H9 (cell line): ENCODE measurements around the gene STX17. TPM values are rescaled to one million over a fixed set of nuclear protein-coding genes. Genes with fewer than 3 reads are reported as not detected.

Source experiments
- DNase-seq: peaks from one replicate; pipeline ENCODE4 v3.0.0-alpha.2; 2017
- H2AFZ ChIP-seq: one replicate; pipeline ENCODE4 v1.6.1; 2013; ENCODE audit warnings: mild to moderate bottlenecking, low read length, control low read depth, moderate library complexity
- H2AK5ac ChIP-seq: 2 replicates; pipeline ENCODE4 v1.6.1; 2013; ENCODE audit warnings: low read length, control low read depth, mixed read lengths; ENCODE audit not compliant: insufficient read length
- H2BK120ac ChIP-seq: one replicate; pipeline ENCODE4 v1.6.1; 2013; ENCODE audit warnings: low read depth, mild to moderate bottlenecking, low read length, control low read depth, inconsistent platforms; ENCODE audit not compliant: poor library complexity, severe bottlenecking
- H2BK12ac ChIP-seq: 2 replicates; pipeline ENCODE4 v1.6.1; 2013; ENCODE audit warnings: low read length, control low read depth, mixed read lengths, low read depth; ENCODE audit not compliant: insufficient read length
- H2BK15ac ChIP-seq: 2 replicates; pipeline ENCODE4 v1.6.1; 2013; ENCODE audit warnings: low read depth, low read length, control low read depth
- H2BK20ac ChIP-seq: one replicate; pipeline ENCODE4 v1.6.1; 2013; ENCODE audit warnings: low read depth, mild to moderate bottlenecking, low read length, control low read depth, inconsistent platforms; ENCODE audit not compliant: poor library complexity, severe bottlenecking
- H2BK5ac ChIP-seq: 2 replicates; pipeline ENCODE4 v1.6.1; 2013; ENCODE audit warnings: low read length, control low read depth, mixed read lengths; ENCODE audit not compliant: insufficient read length
- H3K14ac ChIP-seq: 2 replicates; pipeline ENCODE4 v1.6.1; 2013; ENCODE audit warnings: low read length, control low read depth; ENCODE audit not compliant: insufficient read depth
- H3K18ac ChIP-seq: 2 replicates; pipeline ENCODE4 v1.6.1; 2013; ENCODE audit warnings: low read depth, mild to moderate bottlenecking, mixed read lengths, low read length, control low read depth; ENCODE audit not compliant: insufficient read length
- H3K23ac ChIP-seq: 2 replicates; pipeline ENCODE4 v1.6.1; 2013; ENCODE audit warnings: low read length, control low read depth, mixed read lengths, low read depth; ENCODE audit not compliant: insufficient read length
- H3K23me2 ChIP-seq: 2 replicates; pipeline ENCODE4 v1.6.1; 2013; ENCODE audit warnings: low read depth, mild to moderate bottlenecking, mixed read lengths, low read length, control low read depth; ENCODE audit not compliant: insufficient read length, poor library complexity, severe bottlenecking
- H3K27ac ChIP-seq: 2 replicates; pipeline ENCODE4 v1.5.1; 2013; ENCODE audit warnings: low read length, control low read depth, mixed read lengths, low read depth; ENCODE audit not compliant: insufficient read length
- H3K27me3 ChIP-seq: 2 replicates; pipeline ENCODE4 v1.6.1; 2013; ENCODE audit warnings: low read length, control low read depth, inconsistent platforms; ENCODE audit not compliant: insufficient read depth
- H3K4ac ChIP-seq: 2 replicates; pipeline ENCODE4 v1.6.1; 2013; ENCODE audit warnings: low read depth, mild to moderate bottlenecking, control low read depth, inconsistent platforms, low read length, moderate library complexity
- H3K4me1 ChIP-seq: 2 replicates; pipeline ENCODE4 v1.6.1; 2013; ENCODE audit warnings: low read length, control low read depth, inconsistent platforms; ENCODE audit not compliant: insufficient read depth
- H3K4me2 ChIP-seq: 2 replicates; pipeline ENCODE4 v1.6.1; 2013; ENCODE audit warnings: low read length, control low read depth, mixed read lengths; ENCODE audit not compliant: insufficient read length, insufficient read depth
- H3K56ac ChIP-seq: 2 replicates; pipeline ENCODE4 v1.6.1; 2013; ENCODE audit warnings: low read depth, mild to moderate bottlenecking, mixed read lengths, low read length, control low read depth; ENCODE audit not compliant: insufficient read length
- H3K79me1 ChIP-seq: 2 replicates; pipeline ENCODE4 v1.6.1; 2013; ENCODE audit warnings: low read depth, mild to moderate bottlenecking, moderate library complexity, low read length, control low read depth, inconsistent platforms; ENCODE audit not compliant: insufficient read depth, poor library complexity, severe bottlenecking
- H3K79me2 ChIP-seq: 2 replicates; pipeline ENCODE4 v1.6.1; 2013; ENCODE audit warnings: low read length, control low read depth, inconsistent platforms; ENCODE audit not compliant: insufficient read depth
- H3K9ac ChIP-seq: 2 replicates; pipeline ENCODE4 v1.6.1; 2013; ENCODE audit warnings: low read length, control low read depth, mixed read lengths; ENCODE audit not compliant: insufficient read length; ENCODE audit errors: extremely low read depth
- H3K9me3 ChIP-seq: one replicate; pipeline ENCODE4 v1.6.1; 2013; ENCODE audit warnings: low read depth, low read length, inconsistent platforms; ENCODE audit not compliant: control insufficient read depth
- H3T11ph ChIP-seq: one replicate; pipeline ENCODE4 v1.6.1; 2013; ENCODE audit warnings: mild to moderate bottlenecking, low read length, control low read depth, inconsistent platforms
- H4K20me1 ChIP-seq: one replicate; pipeline ENCODE4 v1.6.1; 2013; ENCODE audit not compliant: control insufficient read depth, insufficient read length, insufficient read depth
- H4K5ac ChIP-seq: 2 replicates; pipeline ENCODE4 v1.6.1; 2013; ENCODE audit warnings: low read depth, mild to moderate bottlenecking, mixed read lengths, low read length, control low read depth; ENCODE audit not compliant: insufficient read length
- H4K8ac ChIP-seq: replicated peaks from 2 replicates; pipeline ENCODE4 v1.6.1; 2013; ENCODE audit warnings: low read length, control low read depth, mixed read lengths, low read depth; ENCODE audit not compliant: insufficient read length
- H4K91ac ChIP-seq: 2 replicates; pipeline ENCODE4 v1.6.1; 2013; ENCODE audit warnings: low read depth, mild to moderate bottlenecking, moderate library complexity, mixed read lengths, low read length, control low read depth; ENCODE audit not compliant: insufficient read length
- H3K27ac Mint-ChIP-seq, 3 experiments: 2 replicates in 2 of 3; 3 replicates in 1 of 3; pipeline ENCODE4 v1.8.0; 2020 to 2021; ENCODE audit warnings: mixed read lengths in 3 of 3, mild to moderate bottlenecking in 1 of 3, moderate library complexity in 1 of 3
- H3K27me3 Mint-ChIP-seq: 2 replicates; pipeline ENCODE4 v1.8.0; 2021; ENCODE audit warnings: low read depth, mild to moderate bottlenecking, moderate library complexity, mixed read lengths
- H3K36me3 Mint-ChIP-seq, 3 experiments: 2 replicates in 2 of 3; 3 replicates in 1 of 3; pipeline ENCODE4 v1.8.0; 2020 to 2021; ENCODE audit warnings: low read depth in 3 of 3, mixed read lengths in 3 of 3; ENCODE audit not compliant: insufficient read depth in 1 of 3
- H3K4me1 Mint-ChIP-seq, 2 experiments: 2 replicates each; pipeline ENCODE4 v1.8.0; 2020; ENCODE audit warnings: mixed read lengths in 2 of 2
- H3K4me3 Mint-ChIP-seq, 2 experiments: 2 replicates in 1 of 2; 3 replicates in 1 of 2; pipeline ENCODE4 v1.8.0; 2020 to 2021; ENCODE audit warnings: mild to moderate bottlenecking in 2 of 2, mixed read lengths in 2 of 2, moderate library complexity in 1 of 2
- H3K9me3 Mint-ChIP-seq, 2 experiments: 2 replicates in 1 of 2; 3 replicates in 1 of 2; pipeline ENCODE4 v1.8.0; 2020; ENCODE audit warnings: mild to moderate bottlenecking in 2 of 2, mixed read lengths in 2 of 2, moderate library complexity in 1 of 2
- WGBS: extraction: QIAGEN DNeasy Blood & Tissue Kit; methylation state at CpG from one replicate; pipeline ENCODE4 v1.1.7; 2013; ENCODE audit warnings: missing lambda C conversion rate, low lambda C conversion rate, mixed read lengths; ENCODE audit not compliant: insufficient read length; ENCODE audit errors: extremely low coverage; 5-methylcytosine and 5-hydroxymethylcytosine counted together
- total RNA-seq: library from RNA; stranded (reverse); gene quantifications from 2 replicates; pipeline ENCODE4 v1.2.1, GENCODE V29; 2021
- TF ChIP-seq, protein P1 (sequence below): fragments of 200-600 bp; sonication (generic); conservative IDR thresholded peaks from 3 replicates; pipeline ENCODE4 v1.8.0; 2021; ENCODE audit warnings: antibody characterized with exemption, mild to moderate bottlenecking

The STX17 gene
- total RNA-seq, 1 experiment from 2014 or later, result 21.2 TPM

DNA sequence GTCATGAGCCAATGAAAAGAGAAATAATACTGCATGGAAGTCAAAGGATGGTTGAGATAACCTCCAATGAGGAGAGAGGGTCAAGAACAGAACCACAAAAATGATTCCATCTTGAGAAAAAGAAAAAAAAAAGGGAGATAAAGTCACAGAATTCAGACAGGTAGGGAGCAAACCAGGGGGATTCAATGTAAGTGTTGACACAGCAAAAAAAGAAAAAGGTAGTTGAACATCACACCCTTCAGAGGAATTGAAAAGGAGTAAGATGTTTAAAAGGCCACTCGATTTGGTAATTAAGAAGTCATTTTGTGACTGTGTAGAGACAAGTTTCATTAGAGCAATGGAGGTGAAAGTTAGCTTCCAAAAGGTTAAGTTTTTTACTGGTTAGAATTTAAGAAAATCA is 113.1 kb downstream of the STX17 start:
- H3K9me3 Mint-ChIP-seq, result no peaks in the 10 kb centered on the region
- H4K8ac ChIP-seq, result no peak overlapping the region
- H2AK5ac ChIP-seq, result no peak overlapping the region
- no peaks in the 10 kb centered on the region for H3K23me2 ChIP-seq
- no peaks in the 10 kb centered on the region for H4K20me1 ChIP-seq
- H3K18ac ChIP-seq, result no peak overlapping the region
- no peak overlapping the region for H4K91ac ChIP-seq
- no peaks in the 10 kb centered on the region for H3K79me2 ChIP-seq
- H2BK12ac ChIP-seq, result no peak overlapping the region
- no peak overlapping the region for H2BK120ac ChIP-seq
- no peaks in the 10 kb centered on the region for H3K4me1 ChIP-seq
- DNase-seq, result no peak
- peak overlapping the region in 1 of 3 experiments; percentile 67; a peak in 1 of 7 replicates for H3K27ac Mint-ChIP-seq
- no peak overlapping the region for H3K27ac ChIP-seq
- H3K4ac ChIP-seq, result no peak overlapping the region
- H2BK15ac ChIP-seq, result no peak overlapping the region
- no peaks in the 10 kb centered on the region for H3K27me3 ChIP-seq
- H3K4me1 Mint-ChIP-seq, result peaks cover 6 to 9% of the 10 kb centered on the region in 2 experiments
- no peak overlapping the region for H3T11ph ChIP-seq
- no peak overlapping the region for H3K4me2 ChIP-seq
- H3K4me3 Mint-ChIP-seq, result no peak overlapping the region
- H3K23ac ChIP-seq, result no peak overlapping the region
- H3K56ac ChIP-seq, result no peak overlapping the region
- H3K14ac ChIP-seq, result no peak overlapping the region
- no peaks in the 10 kb centered on the region for H3K9me3 ChIP-seq
- WGBS, result no CpG with 5 or more reads among the region's 1 CpG
- no peak overlapping the region for H2BK5ac ChIP-seq
- H2AFZ ChIP-seq, result no peak overlapping the region
- no peak overlapping the region for H2BK20ac ChIP-seq
- H3K36me3 Mint-ChIP-seq, result peaks cover 0 to 6% (median 2%) of the 10 kb centered on the region in 3 experiments; a peak in 3 of 7 replicates
- H3K79me1 ChIP-seq, result no peaks in the 10 kb centered on the region
- TF ChIP-seq, protein P1, sequence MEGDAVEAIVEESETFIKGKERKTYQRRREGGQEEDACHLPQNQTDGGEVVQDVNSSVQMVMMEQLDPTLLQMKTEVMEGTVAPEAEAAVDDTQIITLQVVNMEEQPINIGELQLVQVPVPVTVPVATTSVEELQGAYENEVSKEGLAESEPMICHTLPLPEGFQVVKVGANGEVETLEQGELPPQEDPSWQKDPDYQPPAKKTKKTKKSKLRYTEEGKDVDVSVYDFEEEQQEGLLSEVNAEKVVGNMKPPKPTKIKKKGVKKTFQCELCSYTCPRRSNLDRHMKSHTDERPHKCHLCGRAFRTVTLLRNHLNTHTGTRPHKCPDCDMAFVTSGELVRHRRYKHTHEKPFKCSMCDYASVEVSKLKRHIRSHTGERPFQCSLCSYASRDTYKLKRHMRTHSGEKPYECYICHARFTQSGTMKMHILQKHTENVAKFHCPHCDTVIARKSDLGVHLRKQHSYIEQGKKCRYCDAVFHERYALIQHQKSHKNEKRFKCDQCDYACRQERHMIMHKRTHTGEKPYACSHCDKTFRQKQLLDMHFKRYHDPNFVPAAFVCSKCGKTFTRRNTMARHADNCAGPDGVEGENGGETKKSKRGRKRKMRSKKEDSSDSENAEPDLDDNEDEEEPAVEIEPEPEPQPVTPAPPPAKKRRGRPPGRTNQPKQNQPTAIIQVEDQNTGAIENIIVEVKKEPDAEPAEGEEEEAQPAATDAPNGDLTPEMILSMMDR, result no peak
- H3K9ac ChIP-seq, result no peak overlapping the region
- H3K27me3 Mint-ChIP-seq, result no peaks in the 10 kb centered on the region
- no peak overlapping the region for H4K5ac ChIP-seq

Other genes starting within 250 kb of the STX17 start
- 0.20 and 0.24 TPM in 2 replicates for gene NR4A3, start 84.8 kb upstream of the STX17 start, total RNA-seq
- 15.4 and 15.5 TPM in 2 replicates for gene ERP44, start 192.3 kb downstream of the STX17 start, total RNA-seq
- gene INVS, start 192.6 kb downstream of the STX17 start, total RNA-seq, result 7.5 and 8.2 TPM in 2 replicates